Thymus (tissue), 11 donors: ENCODE results near the gene ZNF335. TPM values are rescaled to one million over a fixed set of nuclear protein-coding genes. Genes with fewer than 3 reads are reported as not detected.
"Not testable (repeated sequence)": the region's sequence is repeated elsewhere in the genome, so short reads cannot be mapped to it uniquely, and the experiment has no call there.

Source experiments
- DNase-seq, 9 donors: peaks; one replicate each; pipeline ENCODE4 v3.0.0-alpha.2; 2013; ENCODE audit warnings: low spot score in 9 of 9, low read depth in 6 of 9, missing footprints in 1 of 9
- H3K27ac ChIP-seq, 2 donors: one replicate each; pipeline ENCODE4 v1.5.1; 2013; ENCODE audit warnings: control low read depth in 1 of 2, low read depth in 1 of 2, low read length in 1 of 2, mild to moderate bottlenecking in 1 of 2, moderate library complexity in 1 of 2
- H3K27me3 ChIP-seq, 2 donors: one replicate each; pipeline ENCODE4 v1.5.1; 2013; ENCODE audit warnings: low read length in 1 of 2; ENCODE audit not compliant: control insufficient read depth in 2 of 2, insufficient read depth in 1 of 2
- H3K36me3 ChIP-seq, 2 donors: one replicate each; pipeline ENCODE4 v1.5.1; 2013; ENCODE audit warnings: low read length in 1 of 2, mild to moderate bottlenecking in 1 of 2, moderate library complexity in 1 of 2; ENCODE audit not compliant: control insufficient read depth in 2 of 2, insufficient read depth in 2 of 2
- H3K4me1 ChIP-seq, 2 donors: one replicate each; pipeline ENCODE4 v1.5.1; 2013; ENCODE audit warnings: low read length in 2 of 2; ENCODE audit not compliant: control insufficient read depth in 2 of 2, insufficient read depth in 2 of 2
- H3K4me3 ChIP-seq, 2 donors: one replicate each; pipeline ENCODE4 v1.5.1; 2013; ENCODE audit warnings: low read length in 2 of 2, control low read depth in 1 of 2, mild to moderate bottlenecking in 1 of 2
- H3K9me3 ChIP-seq, 2 donors: one replicate each; pipeline ENCODE4 v1.5.1; 2013; ENCODE audit warnings: low read length in 1 of 2, mild to moderate bottlenecking in 1 of 2; ENCODE audit not compliant: control insufficient read depth in 2 of 2, insufficient read depth in 1 of 2
- WGBS: extraction: QIAGEN DNeasy Blood & Tissue Kit; methylation state at CpG from one replicate; pipeline ENCODE4 v1.1.7; 2013; 5-methylcytosine and 5-hydroxymethylcytosine counted together
- polyA plus RNA-seq: library from polyadenylated mRNA; stranded (reverse); fragments of 200-250 nt; gene quantifications from one replicate; pipeline ENCODE4 v1.2.3, GENCODE V29; 2013
- total RNA-seq: library from RNA; stranded (reverse); fragments of 120-200 nt; gene quantifications from one replicate; pipeline ENCODE4 v1.2.4, GENCODE V29; 2013
- donor health status: healthy.

Gene ZNF335
- total and polyA plus RNA-seq, 2 donors = 8.3 to 16.5 TPM

- H3K27me3 ChIP-seq = peaks cover 16 to 68% of the 10 kb centered on the region in 2 donors
- H3K9me3 ChIP-seq = no peaks in the 10 kb centered on the region
- no peak for DNase-seq
- peaks cover 20 to 56% of the 10 kb centered on the region in 2 donors for H3K4me1 ChIP-seq
- H3K27ac ChIP-seq = no peak overlapping the region
- 18% methylated on average over 4 of the region's 4 CpGs for WGBS
- H3K36me3 ChIP-seq = no peaks in the 10 kb centered on the region
- H3K4me3 ChIP-seq = no peak overlapping the region
These were observed 32.2 kb upstream of the ZNF335 start for GRCh38 chr20:46004187-46004586.

DNA sequence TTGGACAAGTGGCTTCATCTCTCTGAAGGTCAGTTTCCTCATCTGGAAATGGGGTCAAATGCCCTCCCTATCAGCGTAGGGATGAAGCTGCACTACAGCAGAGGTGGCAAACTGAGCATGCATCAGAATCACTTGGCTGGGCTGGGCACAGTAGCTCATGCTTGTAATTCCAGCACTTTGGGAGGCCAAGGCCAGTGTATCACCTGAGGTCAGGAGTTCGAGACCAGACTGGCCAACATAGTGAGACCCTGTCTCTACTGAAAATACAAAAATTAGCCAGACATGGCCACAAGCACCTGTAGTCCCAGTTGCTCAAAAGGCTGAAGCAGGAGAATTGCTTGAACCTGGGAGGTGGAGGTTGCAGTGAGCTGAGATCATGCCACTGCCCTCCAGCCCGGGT is 30.0 kb upstream of the ZNF335 start:
- peaks cover 19 to 62% of the 10 kb centered on the region in 2 donors for H3K4me1 ChIP-seq
- H3K9me3 ChIP-seq = no peaks in the 10 kb centered on the region
- no peaks in the 10 kb centered on the region for H3K36me3 ChIP-seq
- 90% methylated on average over 3 of the region's 3 CpGs for WGBS
- H3K27me3 ChIP-seq = peaks cover 6 to 62% of the 10 kb centered on the region in 2 donors
- no peak for DNase-seq
- no peak overlapping the region for H3K27ac ChIP-seq
- H3K4me3 ChIP-seq = no peak overlapping the region

DNA sequence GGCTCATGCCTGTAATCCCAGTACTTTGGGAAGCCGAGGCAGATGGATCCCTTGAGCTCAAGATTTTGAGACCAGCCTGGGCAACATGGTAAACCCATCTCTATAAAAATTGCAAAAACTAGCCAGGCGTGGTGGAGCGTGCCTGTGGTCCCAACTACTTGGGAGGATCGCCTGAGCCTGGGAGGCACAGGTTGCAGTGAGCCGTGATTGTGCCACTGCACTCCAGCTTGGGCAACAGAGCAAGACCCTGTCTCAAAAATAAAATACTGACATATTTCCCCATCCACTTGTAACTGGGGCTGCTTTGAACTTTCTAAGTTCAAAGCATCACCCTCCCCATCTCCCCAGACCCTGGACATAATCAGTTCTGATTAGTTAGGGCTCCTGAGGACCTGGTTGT is 29.5 kb upstream of the ZNF335 start:
- H3K4me1 ChIP-seq = peaks cover 19 to 62% of the 10 kb centered on the region in 2 donors
- H3K9me3 ChIP-seq = no peaks in the 10 kb centered on the region
- peaks cover 4 to 59% of the 10 kb centered on the region in 2 donors for H3K27me3 ChIP-seq
- DNase-seq = no peak
- H3K36me3 ChIP-seq = no peaks in the 10 kb centered on the region
- over 99% methylated on average over 5 of the region's 5 CpGs for WGBS
- no peak overlapping the region for H3K4me3 ChIP-seq
- H3K27ac ChIP-seq = no peak overlapping the region

- H3K36me3 ChIP-seq = no peaks in the 10 kb centered on the region
- H3K27me3 ChIP-seq = peaks cover 4 to 50% of the 10 kb centered on the region in 2 donors
- H3K27ac ChIP-seq = peak overlapping the region; percentile 24 to 36
- WGBS = 47% methylated on average over 16 of the region's 16 CpGs
- no peak overlapping the region for H3K4me3 ChIP-seq
- H3K9me3 ChIP-seq = no peaks in the 10 kb centered on the region
- peaks cover 17 to 59% of the 10 kb centered on the region in 2 donors for H3K4me1 ChIP-seq
- peak in 1 of 9 donors; percentile 64 for DNase-seq
These were observed 28.4 kb upstream of the ZNF335 start for GRCh38 chr20:46000262-46000996.

DNA sequence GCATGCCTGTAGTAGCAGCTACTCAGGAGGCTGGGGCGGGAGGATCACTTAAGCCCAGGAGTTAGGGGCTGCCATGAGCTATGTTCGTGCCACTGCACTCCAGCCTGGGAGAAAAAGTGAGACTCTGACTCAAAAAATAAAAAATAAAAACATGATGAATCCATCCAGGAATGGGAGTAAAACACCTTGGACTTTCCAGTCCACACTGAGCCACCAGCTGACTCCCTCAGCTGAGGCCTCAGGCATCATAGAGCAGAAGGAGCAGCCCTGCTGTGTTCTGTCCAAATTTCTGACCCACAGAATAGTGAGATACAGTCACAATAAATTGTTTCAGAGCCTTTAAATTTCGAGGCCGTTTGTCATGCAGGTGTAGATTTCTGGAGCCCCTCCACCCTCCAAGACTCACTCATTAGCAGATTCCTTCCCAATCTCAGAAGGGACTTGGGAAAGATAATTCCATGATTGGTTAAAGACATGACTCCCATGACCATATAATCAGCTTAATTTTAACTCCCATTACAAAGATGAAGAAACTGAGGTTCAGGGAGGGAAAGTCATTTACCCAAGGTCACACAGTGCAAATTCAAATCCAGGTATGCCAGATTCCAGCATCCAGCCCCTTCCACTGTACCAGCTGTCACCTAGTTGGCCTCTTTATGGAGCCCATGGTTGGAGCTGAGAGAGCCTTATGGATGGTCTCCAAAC is 27.7 kb upstream of the ZNF335 start:
- Histone ChIP-seq H3K9me3 (no peaks in the 10 kb centered on the region), H3K27ac (peak overlapping the region in 1 of 2 donors; percentile 11), H3K4me3 (no peak overlapping the region), H3K4me1 (peaks cover 10 to 51% of the 10 kb centered on the region in 2 donors), H3K36me3 (no peaks in the 10 kb centered on the region), H3K27me3 (peaks cover 4 to 49% of the 10 kb centered on the region in 2 donors)
- 90% methylated on average over 4 of the region's 4 CpGs for WGBS
- DNase-seq = no peak

- DNase-seq = peak in 1 of 9 donors; percentile 40
- Histone ChIP-seq H3K27me3 (peaks cover 5 to 49% of the 10 kb centered on the region in 2 donors), H3K9me3 (no peaks in the 10 kb centered on the region), H3K4me3 (no peak overlapping the region), H3K27ac (no peak overlapping the region), H3K4me1 (peaks cover 8 to 44% of the 10 kb centered on the region in 2 donors), H3K36me3 (no peaks in the 10 kb centered on the region)
- WGBS = 33% methylated on average over 4 of the region's 4 CpGs
These were observed 26.8 kb upstream of the ZNF335 start for GRCh38 chr20:45998761-45999160.

DNA sequence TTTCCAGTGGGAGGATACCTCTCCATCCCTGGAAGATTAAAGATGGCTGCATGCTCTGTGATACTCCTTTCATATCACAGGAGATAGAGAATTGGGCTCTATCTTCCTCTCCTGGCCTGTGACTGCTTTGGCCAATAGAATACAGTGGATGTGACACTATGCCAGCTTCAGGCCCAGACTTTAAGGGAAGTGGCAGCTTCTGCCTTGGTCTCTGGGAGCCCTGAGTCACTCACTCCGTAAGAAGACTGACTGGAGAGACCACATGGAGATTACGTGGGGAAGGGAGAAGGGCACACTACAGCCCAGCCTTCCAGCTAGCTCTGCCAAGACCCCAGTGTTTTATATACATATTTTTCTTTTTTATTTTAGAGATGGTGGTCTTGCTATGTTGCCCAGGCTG is 26.3 kb upstream of the ZNF335 start:
- H3K4me1 ChIP-seq = peaks cover 8 to 44% of the 10 kb centered on the region in 2 donors
- DNase-seq = no peak
- H3K9me3 ChIP-seq = no peaks in the 10 kb centered on the region
- H3K36me3 ChIP-seq = no peaks in the 10 kb centered on the region
- peaks cover 5 to 47% of the 10 kb centered on the region in 2 donors for H3K27me3 ChIP-seq
- no peak overlapping the region for H3K27ac ChIP-seq
- H3K4me3 ChIP-seq = no peak overlapping the region
- 7% methylated on average over 2 of the region's 2 CpGs for WGBS

DNA sequence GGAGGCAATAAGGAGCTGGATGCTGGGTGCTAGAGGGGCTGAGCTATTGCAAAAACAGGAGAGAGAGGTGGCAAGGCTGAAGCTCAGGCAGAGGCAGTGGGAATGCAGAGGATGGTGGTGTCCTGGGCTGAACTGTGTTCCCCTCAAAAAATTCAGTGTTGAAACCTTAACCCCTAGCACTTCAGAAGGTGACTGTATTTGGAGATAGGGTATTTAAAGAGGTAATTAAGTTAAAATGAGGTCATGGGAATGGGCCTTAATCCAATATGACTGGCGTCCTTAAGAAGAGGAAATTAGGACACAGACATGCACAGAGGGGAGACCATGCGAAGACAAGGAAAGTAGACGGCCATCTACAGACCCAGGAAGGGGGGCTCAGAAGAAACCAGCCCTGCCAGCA is 25.2 kb upstream of the ZNF335 start:
- 70% methylated on average over 3 of the region's 3 CpGs for WGBS
- Histone ChIP-seq H3K4me1 (peaks cover 8 to 40% of the 10 kb centered on the region in 2 donors), H3K9me3 (no peaks in the 10 kb centered on the region), H3K4me3 (no peak overlapping the region), H3K27me3 (peaks cover 5 to 44% of the 10 kb centered on the region in 2 donors), H3K36me3 (no peaks in the 10 kb centered on the region), H3K27ac (no peak overlapping the region)
- no peak for DNase-seq

- not testable (repeated sequence) for DNase-seq
- WGBS = 94% methylated on average over 6 of the region's 6 CpGs
- peaks cover 8 to 31% of the 10 kb centered on the region in 2 donors for H3K4me1 ChIP-seq
These were observed 23.6 kb upstream of the ZNF335 start for GRCh38 chr20:45995495-45996097.

More at GRCh38 chr20:45995495-45996097, 23.6 kb upstream of the ZNF335 start:
- H3K27me3 ChIP-seq = peaks cover 5 to 35% of the 10 kb centered on the region in 2 donors
- not testable (repeated sequence) for H3K9me3 ChIP-seq, H3K27ac ChIP-seq, H3K4me3 ChIP-seq, H3K36me3 ChIP-seq
